Spleen (tissue), 7 donors: ENCODE measurements around the gene KLHL21.

Experiments
- POLR2A ChIP-seq, 3 donors: fragments of 450-650 bp; IDR thresholded peaks; one replicate each; pipeline ENCODE4 v1.5.1; 2017; ENCODE audit warnings: antibody characterized with exemption in 3 of 3, mild to moderate bottlenecking in 1 of 3
- POLR2AphosphoS5 ChIP-seq, 3 donors: sonication (generic); formaldehyde crosslinking; IDR thresholded peaks; one replicate each; pipeline ENCODE4 v1.5.1; 2017; ENCODE audit warnings: antibody characterized with exemption in 3 of 3
- TF ChIP-seq, protein P1 (sequence below), 11 experiments: fragments of 200-600 bp in 7 of 11; fragments of 450-650 bp in 4 of 11; sonication (generic) in 4 of 11; IDR thresholded peaks in 8 of 11; conservative IDR thresholded peaks in 3 of 11; 1 replicate in 7 of 11; 2 replicates in 4 of 11; pipeline versions ENCODE4 v1.4.0 to v1.8.0; 2016 to 2021; ENCODE audit warnings: antibody characterized with exemption in 11 of 11, inconsistent platforms in 4 of 11, mild to moderate bottlenecking in 1 of 11
- donor health status: DM: no; HTN: no; CAD: no; lungs with moderate emphysema.
- donor health status: DM: no; HTN: no; CAD: no.
- donor health status: DM: no; HTN: no; CAD: no.

DNA sequence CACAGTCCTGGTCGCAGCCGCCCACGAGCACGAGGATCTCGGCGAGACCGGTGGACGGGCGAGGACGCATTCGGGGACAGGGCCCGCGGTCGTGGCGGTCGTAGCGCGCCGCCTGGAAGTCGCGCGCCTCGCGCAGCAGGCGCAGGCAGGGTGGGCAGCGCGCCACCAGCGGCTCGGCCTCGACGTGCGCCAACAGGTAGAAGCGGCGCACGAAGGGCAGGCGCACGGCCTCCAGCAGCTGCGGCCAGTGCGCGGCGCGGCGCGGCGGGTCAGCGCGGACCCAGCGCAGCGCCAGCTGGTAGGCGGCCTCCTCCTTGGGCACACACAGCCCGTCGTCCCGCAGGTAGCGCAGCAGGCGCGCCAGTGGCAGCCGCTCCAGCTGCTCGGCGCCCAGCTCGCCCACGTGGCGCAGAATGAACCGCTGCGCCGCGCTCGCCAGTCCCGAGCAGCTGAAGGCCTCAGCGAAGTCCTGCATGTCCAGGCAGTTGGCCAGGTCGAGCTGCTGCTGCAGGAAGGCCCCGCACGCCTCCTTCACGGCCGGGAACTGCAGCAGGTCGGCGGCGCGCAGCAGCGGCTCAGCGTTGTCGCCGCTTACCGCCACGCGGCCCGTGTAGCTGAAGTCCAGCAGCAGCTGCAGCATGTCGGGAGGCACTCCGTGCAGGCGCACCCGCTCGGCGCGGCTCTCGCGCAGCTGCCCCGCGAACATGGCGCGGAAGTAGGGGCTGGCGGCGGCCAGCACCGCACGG, 573 bp downstream of the KLHL21 start:
- TF ChIP-seq POLR2A (IDR thresholded peaks at IDR 0.05) = no peak
- TF ChIP-seq, protein P1, sequence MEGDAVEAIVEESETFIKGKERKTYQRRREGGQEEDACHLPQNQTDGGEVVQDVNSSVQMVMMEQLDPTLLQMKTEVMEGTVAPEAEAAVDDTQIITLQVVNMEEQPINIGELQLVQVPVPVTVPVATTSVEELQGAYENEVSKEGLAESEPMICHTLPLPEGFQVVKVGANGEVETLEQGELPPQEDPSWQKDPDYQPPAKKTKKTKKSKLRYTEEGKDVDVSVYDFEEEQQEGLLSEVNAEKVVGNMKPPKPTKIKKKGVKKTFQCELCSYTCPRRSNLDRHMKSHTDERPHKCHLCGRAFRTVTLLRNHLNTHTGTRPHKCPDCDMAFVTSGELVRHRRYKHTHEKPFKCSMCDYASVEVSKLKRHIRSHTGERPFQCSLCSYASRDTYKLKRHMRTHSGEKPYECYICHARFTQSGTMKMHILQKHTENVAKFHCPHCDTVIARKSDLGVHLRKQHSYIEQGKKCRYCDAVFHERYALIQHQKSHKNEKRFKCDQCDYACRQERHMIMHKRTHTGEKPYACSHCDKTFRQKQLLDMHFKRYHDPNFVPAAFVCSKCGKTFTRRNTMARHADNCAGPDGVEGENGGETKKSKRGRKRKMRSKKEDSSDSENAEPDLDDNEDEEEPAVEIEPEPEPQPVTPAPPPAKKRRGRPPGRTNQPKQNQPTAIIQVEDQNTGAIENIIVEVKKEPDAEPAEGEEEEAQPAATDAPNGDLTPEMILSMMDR (IDR thresholded peaks at IDR 0.05 in 8 of 11, conservative IDR thresholded peaks at IDR 0.05 in 3 of 11) = no peak
- TF ChIP-seq POLR2AphosphoS5 (IDR thresholded peaks at IDR 0.05) = no peak
